ENCODE data around the gene EZH1. TPM values are rescaled to one million over a fixed set of nuclear protein-coding genes. Genes with fewer than 3 reads are reported as not detected.

Gene EZH1
- total RNA-seq, 4 donors from 2014 or later: 32.6 to 55.2 (median 47.5) TPM

DNA sequence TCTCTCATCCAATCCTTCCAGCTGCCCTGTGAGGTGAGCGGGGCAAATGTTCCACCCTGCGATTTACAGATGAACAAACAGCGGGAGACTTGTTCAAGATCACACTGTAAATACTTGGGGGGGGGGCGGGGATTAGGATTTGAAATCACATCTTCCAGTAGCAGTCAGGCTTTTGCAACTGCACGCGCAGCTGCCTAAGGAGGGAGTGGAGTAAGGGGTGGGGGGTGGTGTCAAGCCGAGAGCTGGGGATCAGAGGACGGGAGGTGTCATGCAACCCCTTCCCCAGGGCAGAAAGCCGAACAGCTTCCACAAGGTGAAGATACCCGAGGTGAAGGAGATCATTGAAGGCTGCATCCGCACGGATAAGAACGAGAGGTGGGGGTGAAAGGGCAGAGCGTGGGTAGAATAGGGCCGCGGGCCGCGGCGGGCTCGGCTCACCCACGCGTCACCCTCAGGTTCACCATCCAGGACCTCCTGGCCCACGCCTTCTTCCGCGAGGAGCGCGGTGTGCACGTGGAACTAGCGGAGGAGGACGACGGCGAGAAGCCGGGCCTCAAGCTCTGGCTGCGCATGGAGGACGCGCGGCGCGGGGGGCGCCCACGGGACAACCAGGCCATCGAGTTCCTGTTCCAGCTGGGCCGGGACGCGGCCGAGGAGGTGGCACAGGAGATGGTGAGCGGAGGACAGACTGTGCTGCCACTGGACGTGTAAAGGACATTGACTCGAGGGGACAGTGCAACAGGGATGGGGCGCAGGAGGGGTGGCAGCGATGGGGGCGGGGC is 40.2 kb upstream of the EZH1 start:
- Histone ChIP-seq H3K4me3 (no peak overlapping the region), H3K27me3 (peaks cover 63 to 71% (median 71%) of the 10 kb centered on the region in 3 donors), H3K27ac (no peak overlapping the region), H3K9me3 (no peaks in the 10 kb centered on the region), H3K36me3 (no peaks in the 10 kb centered on the region), H3K4me1 (peaks cover 0 to 5% of the 10 kb centered on the region in 2 donors)
- in situ Hi-C loops (cut with MboI; ENCODE audit: low sequenced_read_pairs in 4 of 4): no loop called here
- no peak for ATAC-seq
- intact Hi-C loops (cut with DNase I; ENCODE audit: low total_unique reads): no loop called here
- TF ChIP-seq, protein P1, sequence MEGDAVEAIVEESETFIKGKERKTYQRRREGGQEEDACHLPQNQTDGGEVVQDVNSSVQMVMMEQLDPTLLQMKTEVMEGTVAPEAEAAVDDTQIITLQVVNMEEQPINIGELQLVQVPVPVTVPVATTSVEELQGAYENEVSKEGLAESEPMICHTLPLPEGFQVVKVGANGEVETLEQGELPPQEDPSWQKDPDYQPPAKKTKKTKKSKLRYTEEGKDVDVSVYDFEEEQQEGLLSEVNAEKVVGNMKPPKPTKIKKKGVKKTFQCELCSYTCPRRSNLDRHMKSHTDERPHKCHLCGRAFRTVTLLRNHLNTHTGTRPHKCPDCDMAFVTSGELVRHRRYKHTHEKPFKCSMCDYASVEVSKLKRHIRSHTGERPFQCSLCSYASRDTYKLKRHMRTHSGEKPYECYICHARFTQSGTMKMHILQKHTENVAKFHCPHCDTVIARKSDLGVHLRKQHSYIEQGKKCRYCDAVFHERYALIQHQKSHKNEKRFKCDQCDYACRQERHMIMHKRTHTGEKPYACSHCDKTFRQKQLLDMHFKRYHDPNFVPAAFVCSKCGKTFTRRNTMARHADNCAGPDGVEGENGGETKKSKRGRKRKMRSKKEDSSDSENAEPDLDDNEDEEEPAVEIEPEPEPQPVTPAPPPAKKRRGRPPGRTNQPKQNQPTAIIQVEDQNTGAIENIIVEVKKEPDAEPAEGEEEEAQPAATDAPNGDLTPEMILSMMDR (IDR thresholded peaks at IDR 0.05 in 4 of 5, conservative IDR thresholded peaks at IDR 0.05 in 1 of 5): no peak
- no peak for TF ChIP-seq POLR2A (IDR thresholded peaks at IDR 0.05)
- DNase-seq: no peak

DNA sequence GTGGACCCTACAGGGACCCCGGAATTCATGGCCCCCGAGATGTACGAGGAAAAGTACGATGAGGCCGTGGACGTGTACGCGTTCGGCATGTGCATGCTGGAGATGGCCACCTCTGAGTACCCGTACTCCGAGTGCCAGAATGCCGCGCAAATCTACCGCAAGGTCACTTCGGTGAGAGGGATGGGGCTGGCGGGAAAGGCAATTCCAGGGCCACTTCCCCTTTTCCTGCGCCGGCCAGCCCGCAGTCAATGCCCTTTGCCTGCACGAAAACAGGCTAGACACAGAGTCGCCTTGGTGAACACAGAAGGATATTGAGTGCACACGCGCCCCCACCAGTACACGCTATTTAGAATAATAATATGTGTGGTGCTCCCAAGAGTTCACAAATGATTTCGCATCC is 39.6 kb upstream of the EZH1 start:
- ATAC-seq: no peak
- H3K36me3 ChIP-seq: peaks cover 0 to 2% of the 10 kb centered on the region in 2 donors
- no peak overlapping the region for H3K4me3 ChIP-seq
- peaks cover 63 to 72% (median 71%) of the 10 kb centered on the region in 3 donors for H3K27me3 ChIP-seq
- no peak for DNase-seq
- H3K4me1 ChIP-seq: peaks cover 0 to 5% of the 10 kb centered on the region in 2 donors
- in situ Hi-C loops (cut with MboI; ENCODE audit: low sequenced_read_pairs in 4 of 4): no loop called here
- no peaks in the 10 kb centered on the region for H3K9me3 ChIP-seq
- H3K27ac ChIP-seq: no peak overlapping the region
- intact Hi-C loops (cut with DNase I; ENCODE audit: low total_unique reads): no loop called here
- no peak for TF ChIP-seq POLR2A (IDR thresholded peaks at IDR 0.05)
- TF ChIP-seq, protein P1 (IDR thresholded peaks at IDR 0.05 in 4 of 5, conservative IDR thresholded peaks at IDR 0.05 in 1 of 5): no peak

DNA sequence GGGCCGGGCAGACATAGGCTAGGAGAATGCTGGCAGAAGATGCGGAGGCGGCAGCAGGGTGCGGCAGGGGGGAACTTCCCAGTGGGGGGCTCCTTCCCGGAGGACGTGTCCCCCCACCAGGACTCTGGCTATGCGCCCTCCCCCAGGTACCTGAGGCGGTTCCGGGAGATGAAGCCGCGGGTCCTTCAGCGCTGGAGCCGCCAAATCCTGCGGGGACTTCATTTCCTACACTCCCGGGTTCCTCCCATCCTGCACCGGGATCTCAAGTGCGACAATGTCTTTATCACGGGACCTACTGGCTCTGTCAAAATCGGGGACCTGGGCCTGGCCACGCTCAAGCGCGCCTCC is 38.9 kb upstream of the EZH1 start:
- Histone ChIP-seq H3K27ac (no peak overlapping the region), H3K27me3 (peaks cover 63 to 72% (median 71%) of the 10 kb centered on the region in 3 donors), H3K9me3 (no peaks in the 10 kb centered on the region), H3K4me3 (no peak overlapping the region), H3K4me1 (peaks cover 0 to 5% of the 10 kb centered on the region in 2 donors), H3K36me3 (peaks cover 0 to 8% of the 10 kb centered on the region in 2 donors)
- ATAC-seq (no peak), DNase-seq (no peak)
- TF ChIP-seq, protein P1 (IDR thresholded peaks at IDR 0.05 in 4 of 5, conservative IDR thresholded peaks at IDR 0.05 in 1 of 5): no peak
- no peak for TF ChIP-seq POLR2A (IDR thresholded peaks at IDR 0.05)
- in situ Hi-C loops (cut with MboI; ENCODE audit: low sequenced_read_pairs in 4 of 4): no loop called here
- intact Hi-C loops (cut with DNase I; ENCODE audit: low total_unique reads): no loop called here

- peaks cover 63 to 71% (median 71%) of the 10 kb centered on the region in 3 donors for H3K27me3 ChIP-seq
- no peaks in the 10 kb centered on the region for H3K9me3 ChIP-seq
- no peak for ATAC-seq
- H3K4me1 ChIP-seq: peaks cover 0 to 5% of the 10 kb centered on the region in 2 donors
- intact Hi-C loops (cut with DNase I; ENCODE audit: low total_unique reads) (no loop called here), in situ Hi-C loops (cut with MboI; ENCODE audit: low sequenced_read_pairs in 4 of 4) (no loop called here)
- TF ChIP-seq, protein P1 (IDR thresholded peaks at IDR 0.05 in 4 of 5, conservative IDR thresholded peaks at IDR 0.05 in 1 of 5): no peak
- TF ChIP-seq POLR2A (IDR thresholded peaks at IDR 0.05): no peak
- no peak overlapping the region for H3K27ac ChIP-seq
- H3K4me3 ChIP-seq: no peak overlapping the region
- no peak for DNase-seq
- H3K36me3 ChIP-seq: peaks cover 0 to 14% of the 10 kb centered on the region in 2 donors
These were observed 38.4 kb upstream of the EZH1 start for GRCh38 chr17:42783062-42783790.
